GM15510 (cell line): ENCODE measurements around the gene HDAC3.

Experiments
- POLR2A ChIP-seq: IDR thresholded peaks from 3 replicates; pipeline ENCODE4 v1.6.1; 2011; ENCODE audit warnings: borderline replicate concordance; ENCODE audit not compliant: insufficient read length; ENCODE audit errors: extremely low read depth

The HDAC3 gene

GRCh38 chr5:141636413-141637122, at the start of gene HDAC3, which contains the start of gene RELL2:
Gene HDAC3, minus strand, starts transcription at chr5:141636849. Its CDS starts 59 bp downstream, at chr5:141636790.
Gene RELL2, plus strand, starts transcription at chr5:141636997. Its CDS starts 1,229 bp downstream, at chr5:141638226.
- TF ChIP-seq POLR2A: peak; percentile 90

GRCh38 chr5:141685591-141685990, 48.9 kb upstream of the HDAC3 start:
- no peak for TF ChIP-seq POLR2A

GRCh38 chr5:141683596-141684141, 47.0 kb upstream of the HDAC3 start:
- TF ChIP-seq POLR2A: no peak

GRCh38 chr5:141681695-141682641, 45.3 kb upstream of the HDAC3 start, which contains the start of gene ARAP3:
Gene ARAP3, minus strand, starts transcription at chr5:141682230. Its CDS starts 1,744 bp downstream, at chr5:141680486.
- no peak for TF ChIP-seq POLR2A

- TF ChIP-seq POLR2A: no peak
Measured at GRCh38 chr5:141681295-141681694, 44.6 kb upstream of the HDAC3 start.

DNA sequence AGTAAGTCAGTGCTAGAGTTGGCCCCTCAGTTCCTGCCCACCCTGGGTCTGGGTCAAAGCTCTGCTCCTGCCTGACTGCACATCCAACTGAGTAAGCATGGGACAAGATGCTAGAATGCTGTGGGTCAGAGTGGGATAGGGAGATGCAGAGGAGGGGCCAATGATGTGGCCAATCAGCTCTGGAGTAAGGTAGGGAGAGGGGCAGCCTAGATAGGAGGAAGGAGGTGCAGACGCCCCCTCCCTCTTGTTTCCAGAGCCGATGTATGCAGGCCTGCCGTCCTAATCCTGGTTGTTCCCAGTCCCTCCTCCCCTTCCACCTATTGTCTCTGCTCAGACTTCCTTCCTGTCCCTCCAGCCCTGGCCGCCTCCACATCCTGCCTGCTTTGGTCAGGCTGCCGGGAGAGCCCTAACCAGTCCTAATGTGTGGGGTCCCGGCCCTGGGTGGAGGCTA, 44.1 kb upstream of the HDAC3 start:
- TF ChIP-seq POLR2A: no peak

DNA sequence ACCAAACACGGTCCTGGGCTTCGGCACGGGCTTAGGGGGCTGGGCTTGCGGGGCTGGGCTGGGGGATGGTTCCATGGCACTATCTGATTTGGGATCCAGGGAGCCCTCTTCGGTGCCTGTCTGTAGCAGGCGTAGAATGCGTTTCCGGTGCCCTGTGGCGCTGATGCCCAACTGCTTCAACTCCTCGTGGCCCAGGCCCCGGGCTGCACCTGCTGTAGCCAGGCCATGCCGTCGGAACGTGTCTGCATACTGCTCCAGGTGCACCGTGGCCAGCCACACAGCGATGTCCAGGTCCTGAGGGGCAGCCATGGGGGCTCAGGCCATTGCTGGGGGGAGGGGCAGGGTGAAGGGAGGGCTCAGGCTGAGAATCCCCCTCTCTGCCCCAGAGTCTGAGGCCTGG, 43.5 kb upstream of the HDAC3 start:
- TF ChIP-seq POLR2A: no peak

DNA sequence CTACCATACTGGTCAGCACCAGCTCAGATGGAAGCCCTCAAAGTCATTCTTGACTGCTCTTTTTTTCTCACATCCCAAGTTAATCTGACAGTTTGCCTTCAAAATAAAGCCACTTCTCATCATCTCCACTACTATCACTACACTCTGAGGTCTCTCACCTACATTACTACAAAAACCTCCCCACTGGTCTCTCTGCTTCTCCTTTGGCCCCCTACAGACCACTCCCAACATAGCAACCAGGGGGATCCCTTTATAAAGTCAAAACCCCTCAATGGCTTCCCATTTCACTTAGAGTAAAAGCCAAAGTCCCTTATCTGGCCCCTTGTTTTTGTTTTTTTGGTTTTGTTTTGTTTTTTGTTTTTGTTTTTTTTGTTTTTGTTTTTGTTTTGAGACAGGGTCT, 40.8 kb upstream of the HDAC3 start:
- TF ChIP-seq POLR2A: no peak

DNA sequence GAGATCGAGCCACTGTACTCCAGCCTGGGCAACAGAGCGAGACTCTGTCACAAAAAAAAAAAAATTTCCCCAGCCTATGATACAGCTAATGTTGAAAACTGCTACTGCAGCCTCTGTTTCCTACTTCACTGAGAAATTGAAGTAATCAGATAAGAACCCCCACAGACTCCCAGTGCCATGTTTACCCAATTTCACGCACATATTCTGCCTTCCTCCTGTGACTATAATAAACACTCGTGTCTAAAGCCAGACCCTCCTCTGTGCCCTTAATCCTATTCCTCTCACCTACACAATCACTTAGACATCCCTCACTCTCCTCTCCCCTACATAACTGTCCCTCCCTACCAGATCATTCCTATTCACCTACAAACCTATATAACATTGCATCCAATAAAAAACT, 39.0 kb upstream of the HDAC3 start:
- TF ChIP-seq POLR2A: no peak

DNA sequence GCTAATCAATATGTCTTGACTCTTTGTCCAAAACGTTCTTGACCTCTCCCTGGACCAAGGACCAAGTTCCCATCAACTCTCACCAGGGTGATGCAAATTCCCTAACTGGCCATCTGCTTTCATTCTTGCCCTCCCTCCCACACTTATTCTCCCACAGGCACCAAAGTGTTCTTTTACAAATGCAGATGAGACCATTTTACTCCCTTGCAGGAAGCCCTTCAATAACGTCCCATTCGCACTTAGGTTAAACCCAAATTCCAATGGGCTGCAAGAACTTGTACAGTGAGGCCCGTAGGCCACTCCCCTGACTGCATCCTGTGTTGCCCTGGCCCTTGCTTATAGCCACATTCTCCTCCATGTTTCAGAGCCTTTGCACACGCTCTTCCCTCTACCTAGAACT, 38.1 kb upstream of the HDAC3 start:
- TF ChIP-seq POLR2A: no peak

DNA sequence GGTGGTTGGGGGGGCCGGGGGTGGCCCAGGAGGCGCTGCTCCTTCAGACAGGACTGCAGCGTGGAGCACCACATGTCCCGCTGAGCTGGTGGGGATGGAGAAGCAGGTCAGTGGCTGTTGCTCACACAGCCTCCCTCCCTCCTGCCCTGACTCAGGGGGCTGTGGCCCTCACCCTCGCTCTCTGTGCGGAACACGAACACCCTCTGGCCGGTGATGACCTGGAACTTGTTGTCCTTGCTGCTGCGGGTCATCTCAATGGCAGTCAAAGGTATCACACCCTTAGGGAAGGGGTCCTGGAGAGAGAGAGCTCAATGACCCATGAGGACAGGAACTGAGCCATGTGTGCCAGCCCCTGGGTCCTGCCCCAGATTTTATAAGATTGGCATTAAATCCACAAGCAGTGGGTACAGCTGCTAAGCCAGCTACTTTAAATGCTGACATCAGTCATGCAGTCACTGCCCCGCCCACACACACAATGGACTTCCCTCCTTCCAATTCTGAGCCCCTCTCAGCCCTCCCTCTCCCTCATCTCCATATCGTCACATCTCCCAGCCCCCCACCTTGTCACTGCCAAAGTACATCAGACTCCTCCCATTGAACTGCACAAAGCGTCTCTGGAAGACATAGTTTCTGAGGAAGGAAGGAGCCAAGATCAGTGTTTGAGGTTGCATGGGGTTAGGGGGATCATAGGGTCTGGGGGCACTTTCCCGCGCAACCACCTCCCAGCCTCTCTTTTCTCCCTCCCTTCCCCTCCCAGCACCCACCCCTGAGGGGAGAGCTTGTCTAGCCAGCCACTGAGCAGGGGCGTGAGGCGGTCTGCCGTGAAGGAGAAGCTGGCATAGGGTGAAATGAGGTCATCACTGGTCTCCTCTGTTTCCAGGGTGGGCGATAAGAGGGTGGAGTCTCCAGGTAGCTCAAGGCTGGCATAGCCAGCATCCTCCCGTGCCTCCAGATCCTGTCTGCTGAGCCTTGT, 36.5 kb upstream of the HDAC3 start:
- no peak for TF ChIP-seq POLR2A

DNA sequence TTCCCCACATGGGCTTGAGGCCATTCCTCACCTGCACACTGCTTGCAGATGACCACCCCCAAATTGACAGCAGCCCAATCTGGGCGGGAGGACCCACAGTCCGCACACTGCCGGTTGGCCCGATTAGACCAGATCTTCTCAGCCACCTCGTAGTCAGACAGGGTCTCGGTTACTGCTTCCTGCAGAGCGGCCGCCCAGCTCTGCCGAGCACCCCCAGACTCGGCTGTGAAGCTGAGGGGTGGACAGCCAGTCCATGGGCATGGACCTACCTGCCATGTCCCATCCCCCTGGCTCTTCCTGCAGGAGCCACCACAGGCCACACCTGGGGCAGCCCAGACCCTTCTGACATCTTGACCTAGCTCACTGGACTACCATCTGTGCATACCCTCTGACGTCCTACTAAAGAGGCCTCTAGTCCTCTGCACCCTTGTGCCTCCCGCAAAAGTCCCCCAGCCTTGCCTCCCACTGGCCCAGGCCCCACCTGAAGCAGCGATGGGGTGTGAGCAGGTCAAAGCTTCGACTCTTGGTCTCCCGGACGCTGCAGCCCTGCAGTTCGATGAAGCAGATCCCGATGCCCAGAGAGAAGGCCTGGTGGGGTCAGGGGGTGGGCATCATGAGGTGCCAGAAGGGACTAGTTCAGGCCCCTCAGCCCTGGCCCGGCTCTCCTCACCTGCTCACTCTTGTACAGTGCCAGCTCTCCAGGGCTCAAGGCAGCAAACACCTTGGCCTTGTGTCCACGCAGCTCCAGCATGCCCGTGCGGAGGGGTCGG, 35.6 kb upstream of the HDAC3 start:
- no peak for TF ChIP-seq POLR2A

DNA sequence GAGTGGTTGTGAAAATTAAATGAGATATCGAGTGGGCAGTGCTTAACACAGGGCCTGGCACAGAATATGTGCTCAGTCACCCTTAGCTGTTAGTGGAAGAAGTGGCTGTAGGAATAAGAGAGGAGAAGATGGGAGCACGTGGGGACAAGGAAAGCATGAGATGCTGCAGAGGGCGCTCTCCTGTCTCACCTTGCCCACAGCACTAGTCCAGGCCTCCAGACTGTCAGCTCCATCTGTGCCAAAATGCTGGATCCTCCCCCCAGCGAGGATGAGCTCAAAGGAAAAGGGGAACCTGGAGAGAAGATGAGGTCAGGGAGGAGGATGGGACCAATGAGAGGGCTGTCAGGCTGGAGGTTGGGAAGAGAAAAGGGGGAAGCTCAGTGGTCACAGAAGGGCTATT, 32.9 kb upstream of the HDAC3 start:
- no peak for TF ChIP-seq POLR2A

DNA sequence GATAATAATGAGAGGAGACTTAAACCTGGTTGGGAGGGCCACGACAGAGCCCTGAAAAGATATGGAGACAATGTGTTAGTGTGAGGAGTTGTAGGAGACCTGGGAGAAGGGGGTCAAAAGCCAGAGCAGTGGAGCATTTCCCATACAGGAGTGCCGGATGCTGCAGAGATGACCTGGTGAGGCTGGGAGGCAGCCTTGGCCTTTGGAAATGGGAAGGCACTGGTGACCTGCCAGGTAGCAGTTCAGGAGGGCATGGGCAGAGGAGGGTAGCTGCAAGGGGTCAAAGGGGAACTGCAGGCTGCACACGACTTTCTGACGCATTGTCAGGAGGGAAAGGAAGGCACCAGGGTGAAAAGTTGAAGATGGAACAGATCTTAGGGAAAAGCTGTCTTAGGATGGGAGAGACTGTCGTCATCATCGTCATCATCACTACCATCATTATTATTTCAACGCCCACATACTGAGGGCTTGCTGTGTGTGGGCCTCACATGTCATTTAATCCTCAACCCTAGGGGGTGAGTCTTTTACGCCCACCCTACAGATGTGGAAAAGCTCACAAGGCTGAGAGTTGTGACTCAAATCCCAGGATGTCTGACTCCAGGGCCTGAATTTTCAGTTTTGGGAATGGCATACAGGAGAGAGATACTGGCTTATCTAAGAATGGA, 32.1 kb upstream of the HDAC3 start:
- TF ChIP-seq POLR2A: no peak
